ENCODE results near the gene MOB1A. TPM values are rescaled to one million over a fixed set of nuclear protein-coding genes. Genes with fewer than 3 reads are reported as not detected.

The MOB1A gene
- total and polyA plus RNA-seq, 2 experiments from 2014 or later = 36.2 to 111 TPM

DNA sequence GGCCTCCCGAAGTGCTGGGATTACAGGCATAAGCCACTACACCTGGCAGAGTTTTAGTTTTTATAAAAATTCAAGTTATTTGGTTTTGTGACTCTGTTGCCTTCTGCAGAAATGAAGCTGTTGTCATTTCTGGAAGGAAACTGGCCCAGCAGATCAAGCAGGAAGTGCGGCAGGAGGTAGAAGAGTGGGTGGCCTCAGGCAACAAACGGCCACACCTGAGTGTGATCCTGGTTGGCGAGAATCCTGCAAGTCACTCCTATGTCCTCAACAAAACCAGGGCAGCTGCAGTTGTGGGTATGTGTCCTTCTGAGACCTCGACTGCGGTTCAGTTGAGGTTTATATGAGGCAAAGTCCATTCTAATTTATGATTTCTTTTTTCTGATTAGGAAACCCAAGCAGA is 26.9 kb upstream of the MOB1A start:
- ATAC-seq = peak; percentile 15
- Mint-ChIP-seq H3K4me3 (peak overlapping the region; percentile 59; the same call in 1 of the 3 replicates), H3K36me3 (ENCODE audit: low read depth) (peaks cover 96% of the 10 kb centered on the region), H3K27ac (peak overlapping the region; percentile 78), H3K27me3 (ENCODE audit: insufficient read depth, low read depth, poor library complexity) (peaks cover 16% of the 10 kb centered on the region), H3K9me3 (no peaks in the 10 kb centered on the region), H3K4me1 (peaks cover 55% of the 10 kb centered on the region)
- DNase-seq (ENCODE audit: low spot score) = no peak
- Histone ChIP-seq H3K4me2 (peak overlapping the region; percentile 18), H3K27me3 (ENCODE audit: insufficient read depth) (no peaks in the 10 kb centered on the region), H2AFZ (no peak overlapping the region), H3F3A (replicated peaks; ENCODE audit: low read depth) (peaks cover 5% of the 10 kb centered on the region; the same call in 1 of the 2 replicates), H3K36me3 (ENCODE audit: insufficient read depth) (peaks cover 77% of the 10 kb centered on the region), H3K4me3 (peak overlapping the region; percentile 39; the same call in 1 of the 2 replicates), H4K20me1 (replicated peaks; ENCODE audit: insufficient read depth) (peaks cover 95% of the 10 kb centered on the region), H3K4me1 (ENCODE audit: insufficient read depth) (peaks cover 56% of the 10 kb centered on the region), H3K79me2 (replicated peaks; ENCODE audit: insufficient read depth) (peaks cover 99% of the 10 kb centered on the region), H3K9me2 (ENCODE audit: insufficient read depth) (no peaks in the 10 kb centered on the region), H3K27ac (ENCODE audit: low read depth) (peak overlapping the region; percentile 20; the same call in 1 of the 2 replicates)
- TF ChIP-seq NANOG (IDR thresholded peaks at IDR 0.05; ENCODE audit: borderline replicate concordance) (no peak), ETS1 (IDR thresholded peaks at IDR 0.05) (no peak), JUNB (IDR thresholded peaks at IDR 0.05; ENCODE audit: unreplicated experiment) (no peak), REST (IDR thresholded peaks at IDR 0.05; ENCODE audit: unreplicated experiment) (no peak), ZNF114 (CRISPR knock-in tag; IDR thresholded peaks at IDR 0.05) (no peak), EZH2phosphoT487 (IDR thresholded peaks at IDR 0.05; ENCODE audit: unreplicated experiment) (no peak), CREB1 (CRISPR knock-in tag; IDR thresholded peaks at IDR 0.05; ENCODE audit: low read depth) (no peak), CTCF (conservative IDR thresholded peaks at IDR 0.05; ENCODE audit: low read depth in 2 of 2) (no peak), STAT1 (IDR thresholded peaks at IDR 0.05; ENCODE audit: unreplicated experiment) (no peak), POLR2AphosphoS5 (IDR thresholded peaks at IDR 0.05; ENCODE audit: low read depth) (no peak), ZNF331 (CRISPR knock-in tag; IDR thresholded peaks at IDR 0.05; ENCODE audit: low read depth) (no peak), EZH2 (IDR thresholded peaks at IDR 0.05; ENCODE audit: low read depth, unreplicated experiment) (no peak)
- TF ChIP-seq, protein P1, sequence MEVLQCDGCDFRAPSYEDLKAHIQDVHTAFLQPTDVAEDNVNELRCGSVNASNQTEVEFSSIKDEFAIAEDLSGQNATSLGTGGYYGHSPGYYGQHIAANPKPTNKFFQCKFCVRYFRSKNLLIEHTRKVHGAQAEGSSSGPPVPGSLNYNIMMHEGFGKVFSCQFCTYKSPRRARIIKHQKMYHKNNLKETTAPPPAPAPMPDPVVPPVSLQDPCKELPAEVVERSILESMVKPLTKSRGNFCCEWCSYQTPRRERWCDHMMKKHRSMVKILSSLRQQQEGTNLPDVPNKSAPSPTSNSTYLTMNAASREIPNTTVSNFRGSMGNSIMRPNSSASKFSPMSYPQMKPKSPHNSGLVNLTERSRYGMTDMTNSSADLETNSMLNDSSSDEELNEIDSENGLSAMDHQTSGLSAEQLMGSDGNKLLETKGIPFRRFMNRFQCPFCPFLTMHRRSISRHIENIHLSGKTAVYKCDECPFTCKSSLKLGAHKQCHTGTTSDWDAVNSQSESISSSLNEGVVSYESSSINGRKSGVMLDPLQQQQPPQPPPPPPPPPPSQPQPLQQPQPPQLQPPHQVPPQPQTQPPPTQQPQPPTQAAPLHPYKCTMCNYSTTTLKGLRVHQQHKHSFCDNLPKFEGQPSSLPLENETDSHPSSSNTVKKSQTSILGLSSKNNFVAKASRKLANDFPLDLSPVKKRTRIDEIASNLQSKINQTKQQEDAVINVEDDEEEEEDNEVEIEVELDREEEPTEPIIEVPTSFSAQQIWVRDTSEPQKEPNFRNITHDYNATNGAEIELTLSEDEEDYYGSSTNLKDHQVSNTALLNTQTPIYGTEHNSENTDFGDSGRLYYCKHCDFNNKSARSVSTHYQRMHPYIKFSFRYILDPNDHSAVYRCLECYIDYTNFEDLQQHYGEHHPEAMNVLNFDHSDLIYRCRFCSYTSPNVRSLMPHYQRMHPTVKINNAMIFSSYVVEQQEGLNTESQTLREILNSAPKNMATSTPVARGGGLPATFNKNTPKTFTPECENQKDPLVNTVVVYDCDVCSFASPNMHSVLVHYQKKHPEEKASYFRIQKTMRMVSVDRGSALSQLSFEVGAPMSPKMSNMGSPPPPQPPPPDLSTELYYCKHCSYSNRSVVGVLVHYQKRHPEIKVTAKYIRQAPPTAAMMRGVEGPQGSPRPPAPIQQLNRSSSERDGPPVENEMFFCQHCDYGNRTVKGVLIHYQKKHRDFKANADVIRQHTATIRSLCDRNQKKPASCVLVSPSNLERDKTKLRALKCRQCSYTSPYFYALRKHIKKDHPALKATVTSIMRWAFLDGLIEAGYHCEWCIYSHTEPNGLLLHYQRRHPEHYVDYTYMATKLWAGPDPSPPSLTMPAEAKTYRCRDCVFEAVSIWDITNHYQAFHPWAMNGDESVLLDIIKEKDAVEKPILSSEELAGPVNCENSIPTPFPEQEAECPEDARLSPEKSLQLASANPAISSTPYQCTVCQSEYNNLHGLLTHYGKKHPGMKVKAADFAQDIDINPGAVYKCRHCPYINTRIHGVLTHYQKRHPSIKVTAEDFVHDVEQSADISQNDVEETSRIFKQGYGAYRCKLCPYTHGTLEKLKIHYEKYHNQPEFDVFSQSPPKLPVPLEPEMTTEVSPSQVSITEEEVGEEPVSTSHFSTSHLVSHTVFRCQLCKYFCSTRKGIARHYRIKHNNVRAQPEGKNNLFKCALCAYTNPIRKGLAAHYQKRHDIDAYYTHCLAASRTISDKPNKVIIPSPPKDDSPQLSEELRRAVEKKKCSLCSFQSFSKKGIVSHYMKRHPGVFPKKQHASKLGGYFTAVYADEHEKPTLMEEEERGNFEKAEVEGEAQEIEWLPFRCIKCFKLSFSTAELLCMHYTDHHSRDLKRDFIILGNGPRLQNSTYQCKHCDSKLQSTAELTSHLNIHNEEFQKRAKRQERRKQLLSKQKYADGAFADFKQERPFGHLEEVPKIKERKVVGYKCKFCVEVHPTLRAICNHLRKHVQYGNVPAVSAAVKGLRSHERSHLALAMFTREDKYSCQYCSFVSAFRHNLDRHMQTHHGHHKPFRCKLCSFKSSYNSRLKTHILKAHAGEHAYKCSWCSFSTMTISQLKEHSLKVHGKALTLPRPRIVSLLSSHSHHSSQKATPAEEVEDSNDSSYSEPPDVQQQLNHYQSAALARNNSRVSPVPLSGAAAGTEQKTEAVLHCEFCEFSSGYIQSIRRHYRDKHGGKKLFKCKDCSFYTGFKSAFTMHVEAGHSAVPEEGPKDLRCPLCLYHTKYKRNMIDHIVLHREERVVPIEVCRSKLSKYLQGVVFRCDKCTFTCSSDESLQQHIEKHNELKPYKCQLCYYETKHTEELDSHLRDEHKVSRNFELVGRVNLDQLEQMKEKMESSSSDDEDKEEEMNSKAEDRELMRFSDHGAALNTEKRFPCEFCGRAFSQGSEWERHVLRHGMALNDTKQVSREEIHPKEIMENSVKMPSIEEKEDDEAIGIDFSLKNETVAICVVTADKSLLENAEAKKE (CRISPR knock-in tag; IDR thresholded peaks at IDR 0.05) = no peak

Measured in GM23338 (cell line).